Activated naive CD4-positive, alpha-beta T cell treated with anti-CD3 and anti-CD28 coated beads, Interleukin-2, amount 50 U/mL, for 24 hours (primary cell): ENCODE results near the gene EXOC2.

Source experiments
- H3K27ac Mint-ChIP-seq: one replicate; pipeline ENCODE4 v1.8.0; 2021; ENCODE audit warnings: mild to moderate bottlenecking, mixed read lengths
- H3K27me3 Mint-ChIP-seq: one replicate; pipeline ENCODE4 v1.8.0; 2021; ENCODE audit warnings: mixed read lengths
- H3K36me3 Mint-ChIP-seq: one replicate; pipeline ENCODE4 v1.8.0; 2021; ENCODE audit warnings: mixed read lengths
- H3K4me1 Mint-ChIP-seq: one replicate; pipeline ENCODE4 v1.8.0; 2021; ENCODE audit warnings: mixed read lengths
- H3K4me3 Mint-ChIP-seq: one replicate; pipeline ENCODE4 v1.8.0; 2021; ENCODE audit warnings: mild to moderate bottlenecking, mixed read lengths
- H3K9me3 Mint-ChIP-seq: one replicate; pipeline ENCODE4 v1.8.0; 2021; ENCODE audit warnings: mixed read lengths

The EXOC2 gene

GRCh38 chr6:485655-486170 lies 207.2 kb downstream of the EXOC2 start:
- H3K4me1 Mint-ChIP-seq, result peaks cover 74% of the 10 kb centered on the region
- H3K27ac Mint-ChIP-seq, result peak overlapping the region; percentile 62
- H3K36me3 Mint-ChIP-seq, result peaks cover 36% of the 10 kb centered on the region
- no peak overlapping the region for H3K4me3 Mint-ChIP-seq
- H3K9me3 Mint-ChIP-seq, result no peaks in the 10 kb centered on the region
- H3K27me3 Mint-ChIP-seq, result no peaks in the 10 kb centered on the region

DNA sequence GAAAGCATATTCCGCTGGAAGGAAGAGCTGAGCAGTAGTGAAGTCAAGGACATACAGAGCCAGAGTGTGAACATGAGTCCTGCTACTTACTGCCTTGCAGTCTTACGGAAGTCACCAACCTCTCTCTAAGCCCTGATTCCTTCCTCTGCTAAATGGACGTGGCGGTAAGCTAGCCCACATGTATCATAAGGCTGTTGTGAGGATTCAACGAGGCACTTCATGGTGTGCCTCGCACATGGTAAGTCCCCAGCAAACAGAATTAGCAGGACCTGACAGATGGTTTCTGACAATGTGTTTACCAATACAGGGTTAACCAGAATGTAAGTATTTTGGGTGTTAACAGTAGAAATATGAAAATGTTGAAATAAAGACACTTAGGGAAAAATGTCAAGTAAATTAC lies 208.2 kb downstream of the EXOC2 start:
- Mint-ChIP-seq H3K27ac (peak overlapping the region; percentile 95), H3K4me1 (peaks cover 74% of the 10 kb centered on the region), H3K27me3 (no peaks in the 10 kb centered on the region), H3K36me3 (peaks cover 36% of the 10 kb centered on the region), H3K4me3 (peak overlapping the region; percentile 23), H3K9me3 (no peaks in the 10 kb centered on the region)

DNA sequence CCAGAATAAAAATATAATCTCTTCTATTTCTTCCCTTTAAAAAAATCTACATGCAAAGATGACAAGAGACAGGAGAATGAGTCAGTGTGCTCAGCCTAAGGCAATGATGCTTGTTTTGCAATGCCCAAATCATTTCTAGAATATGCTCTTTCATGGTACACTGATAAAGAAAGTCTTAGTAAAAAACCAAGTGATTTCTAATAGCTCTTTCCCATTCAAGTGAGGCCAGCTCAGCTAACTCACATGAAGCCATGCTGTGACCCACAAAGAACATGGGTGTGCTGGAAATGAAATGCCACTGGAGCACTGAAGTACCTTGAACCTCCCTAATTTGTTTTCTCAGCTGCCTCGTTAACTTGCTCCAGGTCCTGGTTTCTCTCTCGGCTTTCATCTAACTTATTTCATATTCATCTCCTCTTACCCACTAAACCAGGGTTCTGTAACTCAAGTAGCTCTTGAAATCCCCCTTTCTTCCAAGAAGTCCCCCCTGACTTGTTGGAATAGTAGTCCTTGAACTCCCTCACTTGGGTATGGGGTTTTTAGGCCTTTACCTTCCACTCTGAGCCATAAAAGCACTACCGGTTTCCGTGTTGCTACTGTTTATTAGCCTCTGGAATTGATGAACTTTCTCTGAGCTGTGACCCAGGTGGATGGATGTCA lies 208.7 kb downstream of the EXOC2 start:
- peaks cover 74% of the 10 kb centered on the region for H3K4me1 Mint-ChIP-seq
- H3K27ac Mint-ChIP-seq, result peak overlapping the region; percentile 95
- H3K9me3 Mint-ChIP-seq, result no peaks in the 10 kb centered on the region
- no peaks in the 10 kb centered on the region for H3K27me3 Mint-ChIP-seq
- H3K4me3 Mint-ChIP-seq, result peak overlapping the region; percentile 23
- peaks cover 33% of the 10 kb centered on the region for H3K36me3 Mint-ChIP-seq

DNA sequence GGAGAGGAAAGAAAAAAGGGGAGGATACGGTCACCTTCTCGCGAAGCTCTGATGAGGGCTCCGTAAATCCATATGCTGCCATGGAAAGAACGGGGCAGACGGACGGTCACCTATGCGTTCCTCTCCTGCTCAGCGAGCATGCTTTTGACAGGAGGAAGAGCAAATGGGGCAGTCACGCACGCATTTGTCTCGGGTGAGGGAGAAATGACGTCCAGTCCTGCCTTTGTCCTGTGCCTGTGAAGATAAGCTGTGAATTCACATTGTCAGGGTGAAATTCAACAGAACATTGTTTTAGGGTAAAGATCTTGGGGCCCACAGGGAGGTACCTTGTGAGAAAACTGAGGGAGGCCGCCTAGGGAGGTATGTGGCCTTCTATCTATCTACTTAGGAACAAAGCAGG lies 217.6 kb downstream of the EXOC2 start:
- Mint-ChIP-seq H3K4me3 (peak overlapping the region; percentile 68), H3K27ac (peak overlapping the region; percentile 88), H3K36me3 (no peaks in the 10 kb centered on the region), H3K27me3 (no peaks in the 10 kb centered on the region), H3K9me3 (no peaks in the 10 kb centered on the region), H3K4me1 (peaks cover 62% of the 10 kb centered on the region)

DNA sequence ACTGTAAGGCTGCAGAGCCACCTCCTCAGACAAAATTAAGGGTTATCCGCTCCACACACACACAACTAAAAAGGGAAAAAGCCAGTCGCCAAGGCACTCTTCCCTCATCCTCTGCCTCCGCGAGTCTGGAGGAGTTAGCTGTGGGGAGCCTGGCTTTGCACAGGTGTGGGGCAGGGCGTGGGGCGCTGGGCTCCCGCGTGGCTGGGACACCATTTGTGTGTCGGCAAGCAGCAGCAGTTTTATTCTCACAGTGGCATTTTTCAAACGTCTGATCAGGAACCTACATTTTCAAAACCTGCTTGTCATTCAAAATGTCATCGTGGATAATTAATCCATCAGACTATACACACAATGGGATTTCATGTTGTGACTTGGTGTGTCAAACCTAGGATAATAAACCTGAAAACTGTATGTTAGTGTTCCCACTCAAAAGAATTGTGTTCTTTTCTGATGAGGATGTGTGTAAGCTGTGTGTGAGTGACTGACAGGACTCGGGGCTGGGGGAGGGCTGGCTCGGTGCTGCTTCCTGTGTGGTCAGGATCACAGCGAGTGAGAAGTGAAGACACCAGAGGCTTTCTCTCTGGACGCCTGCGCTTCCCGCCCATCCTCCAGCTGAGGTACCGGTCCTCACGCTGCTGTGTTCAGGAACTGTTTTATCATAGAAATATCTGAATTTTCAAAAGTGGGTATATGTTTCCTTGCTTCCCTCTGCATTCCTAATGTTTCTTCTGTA lies 218.3 kb downstream of the EXOC2 start:
- peak overlapping the region; percentile 88 for H3K27ac Mint-ChIP-seq
- H3K4me3 Mint-ChIP-seq, result peak overlapping the region; percentile 68
- H3K36me3 Mint-ChIP-seq, result no peaks in the 10 kb centered on the region
- H3K4me1 Mint-ChIP-seq, result peaks cover 59% of the 10 kb centered on the region
- H3K27me3 Mint-ChIP-seq, result no peaks in the 10 kb centered on the region
- H3K9me3 Mint-ChIP-seq, result no peaks in the 10 kb centered on the region

GRCh38 chr6:473768-474452 lies 219.0 kb downstream of the EXOC2 start:
- Mint-ChIP-seq H3K36me3 (no peaks in the 10 kb centered on the region), H3K4me3 (peak overlapping the region; percentile 68), H3K27me3 (no peaks in the 10 kb centered on the region), H3K27ac (peak overlapping the region; percentile 88), H3K9me3 (no peaks in the 10 kb centered on the region), H3K4me1 (peaks cover 52% of the 10 kb centered on the region)

DNA sequence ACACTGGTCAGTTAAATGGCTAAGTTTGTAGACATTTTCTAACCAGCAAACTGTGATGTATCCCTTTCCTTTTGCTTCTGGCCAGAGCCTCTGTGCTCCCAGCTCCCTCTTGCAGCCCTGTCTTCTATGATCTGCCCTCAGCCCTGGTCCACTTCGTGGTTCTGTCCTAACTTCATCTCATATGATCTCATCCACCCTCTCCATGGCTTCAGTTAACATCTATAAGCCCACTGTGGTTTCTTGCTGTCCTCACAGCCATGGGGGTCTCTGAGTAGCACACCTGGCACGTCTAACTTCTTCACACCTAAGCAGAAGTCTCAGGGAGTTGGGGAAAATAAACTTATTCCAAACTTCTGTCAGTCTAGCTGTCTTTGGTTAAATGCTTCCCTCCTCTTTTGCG lies 219.6 kb downstream of the EXOC2 start:
- H3K27ac Mint-ChIP-seq, result no peak overlapping the region
- peaks cover 46% of the 10 kb centered on the region for H3K4me1 Mint-ChIP-seq
- no peaks in the 10 kb centered on the region for H3K36me3 Mint-ChIP-seq
- no peaks in the 10 kb centered on the region for H3K27me3 Mint-ChIP-seq
- no peaks in the 10 kb centered on the region for H3K9me3 Mint-ChIP-seq
- H3K4me3 Mint-ChIP-seq, result peak overlapping the region; percentile 0

DNA sequence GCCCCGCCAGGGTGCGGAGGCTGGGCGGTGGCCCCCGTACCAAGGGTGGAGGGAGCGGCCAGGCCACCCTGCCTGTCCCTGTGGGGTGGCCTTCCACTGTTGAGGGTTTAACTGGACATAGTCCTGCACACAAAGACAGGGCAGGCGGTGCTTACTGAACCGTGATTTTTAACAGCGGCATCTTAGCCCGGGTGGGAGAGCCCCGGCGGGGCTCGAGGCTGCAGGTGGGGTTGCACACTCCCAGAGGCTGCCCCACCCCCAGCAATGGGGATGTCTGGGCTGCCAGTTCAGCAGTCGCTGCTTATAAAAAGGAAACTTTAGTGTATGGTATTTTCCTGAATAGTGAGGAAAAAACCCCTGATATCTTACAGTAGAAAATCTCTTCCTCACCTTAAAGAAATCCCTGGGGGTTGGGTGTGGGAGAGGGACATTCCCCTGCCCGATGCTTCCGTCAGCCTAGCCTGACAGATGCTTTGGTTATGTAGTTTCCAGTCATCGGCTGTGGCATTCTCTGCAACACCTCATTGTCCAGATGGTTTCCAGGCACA lies 222.0 kb downstream of the EXOC2 start:
- Mint-ChIP-seq H3K4me3 (no peak overlapping the region), H3K4me1 (peaks cover 38% of the 10 kb centered on the region), H3K27me3 (no peaks in the 10 kb centered on the region), H3K27ac (no peak overlapping the region), H3K36me3 (no peaks in the 10 kb centered on the region), H3K9me3 (no peaks in the 10 kb centered on the region)

GRCh38 chr6:470051-470900 lies 222.7 kb downstream of the EXOC2 start:
- H3K9me3 Mint-ChIP-seq, result no peaks in the 10 kb centered on the region
- no peak overlapping the region for H3K4me3 Mint-ChIP-seq
- no peaks in the 10 kb centered on the region for H3K36me3 Mint-ChIP-seq
- peaks cover 35% of the 10 kb centered on the region for H3K4me1 Mint-ChIP-seq
- no peaks in the 10 kb centered on the region for H3K27me3 Mint-ChIP-seq
- peak overlapping the region; percentile 65 for H3K27ac Mint-ChIP-seq

GRCh38 chr6:467671-468082 lies 225.3 kb downstream of the EXOC2 start:
- H3K27me3 Mint-ChIP-seq, result no peaks in the 10 kb centered on the region
- H3K4me1 Mint-ChIP-seq, result peaks cover 17% of the 10 kb centered on the region
- peaks cover 2% of the 10 kb centered on the region for H3K36me3 Mint-ChIP-seq
- H3K27ac Mint-ChIP-seq, result no peak overlapping the region
- no peaks in the 10 kb centered on the region for H3K9me3 Mint-ChIP-seq
- no peak overlapping the region for H3K4me3 Mint-ChIP-seq

GRCh38 chr6:467111-467510 lies 225.8 kb downstream of the EXOC2 start:
- peaks cover 2% of the 10 kb centered on the region for H3K36me3 Mint-ChIP-seq
- no peak overlapping the region for H3K4me3 Mint-ChIP-seq
- H3K4me1 Mint-ChIP-seq, result peaks cover 17% of the 10 kb centered on the region
- H3K27ac Mint-ChIP-seq, result no peak overlapping the region
- no peaks in the 10 kb centered on the region for H3K9me3 Mint-ChIP-seq
- no peaks in the 10 kb centered on the region for H3K27me3 Mint-ChIP-seq

DNA sequence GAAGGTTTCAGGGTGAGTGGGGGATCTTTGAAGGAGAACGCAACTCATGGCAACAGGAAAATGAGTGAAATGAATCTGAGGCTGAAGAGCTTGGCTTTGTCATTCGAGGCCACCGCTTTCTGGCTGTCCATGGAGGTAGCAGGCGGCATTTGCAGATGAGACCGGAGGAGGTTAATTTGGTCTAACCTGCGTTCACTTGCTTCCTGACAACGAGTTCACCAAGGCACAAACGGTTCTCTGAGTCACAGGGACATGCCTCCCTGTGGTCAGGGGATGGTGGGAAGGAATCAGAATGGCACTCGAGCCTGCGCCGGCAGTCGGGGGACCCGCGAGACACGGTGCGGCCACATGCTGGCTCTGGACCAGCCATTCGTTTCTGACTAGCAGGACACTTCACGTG lies 226.4 kb downstream of the EXOC2 start:
- no peak overlapping the region for H3K27ac Mint-ChIP-seq
- peaks cover 2% of the 10 kb centered on the region for H3K36me3 Mint-ChIP-seq
- no peaks in the 10 kb centered on the region for H3K27me3 Mint-ChIP-seq

GRCh38 chr6:465531-466348 lies 227.2 kb downstream of the EXOC2 start:
- no peaks in the 10 kb centered on the region for H3K27me3 Mint-ChIP-seq
- peak overlapping the region; percentile 77 for H3K27ac Mint-ChIP-seq
- H3K4me3 Mint-ChIP-seq, result no peak overlapping the region
- no peaks in the 10 kb centered on the region for H3K9me3 Mint-ChIP-seq
- peaks cover 2% of the 10 kb centered on the region for H3K36me3 Mint-ChIP-seq
- peaks cover 22% of the 10 kb centered on the region for H3K4me1 Mint-ChIP-seq

More for the DNA sequence above, 226.4 kb downstream of the EXOC2 start:
- no peak overlapping the region for H3K4me3 Mint-ChIP-seq
- no peaks in the 10 kb centered on the region for H3K9me3 Mint-ChIP-seq
- H3K4me1 Mint-ChIP-seq, result peaks cover 17% of the 10 kb centered on the region

- peaks cover 45% of the 10 kb centered on the region for H3K4me1 Mint-ChIP-seq
- H3K27ac Mint-ChIP-seq, result peak overlapping the region; percentile 85
- H3K4me3 Mint-ChIP-seq, result no peak overlapping the region
- H3K36me3 Mint-ChIP-seq, result no peaks in the 10 kb centered on the region
- no peaks in the 10 kb centered on the region for H3K9me3 Mint-ChIP-seq
- H3K27me3 Mint-ChIP-seq, result no peaks in the 10 kb centered on the region
Measured at GRCh38 chr6:456887-457286, 236.1 kb downstream of the EXOC2 start.
